ENCODE results near the gene RREB1.

Gene RREB1

GRCh38 chr6:7124114-7124513 lies 16.4 kb downstream of the RREB1 start:
- 92 to 94% methylated on average over 4 of the region's 4 CpGs for WGBS, 2 experiments
- Histone ChIP-seq H3K27ac (ENCODE audit: insufficient read depth, low read depth, low read length, poor library complexity, severe bottlenecking) (no peak overlapping the region), H3K9me3 (ENCODE audit: control insufficient read depth, low read length) (no peaks in the 10 kb centered on the region), H3K4me1 (ENCODE audit: control insufficient read depth, insufficient read depth, low read length) (peaks cover 11% of the 10 kb centered on the region), H3K4me3 (ENCODE audit: insufficient read depth, low read depth, low read length) (no peak overlapping the region), H3K36me3 (ENCODE audit: control insufficient read depth, insufficient read depth, low read length) (no peaks in the 10 kb centered on the region), H3K27me3 (ENCODE audit: control insufficient read depth, insufficient read depth, low read length, poor library complexity, severe bottlenecking) (no peaks in the 10 kb centered on the region)

GRCh38 chr6:7124636-7125035 lies 16.9 kb downstream of the RREB1 start:
- 48 to 57% methylated on average over 2 of the region's 2 CpGs for WGBS, 2 experiments
- Histone ChIP-seq H3K9me3 (ENCODE audit: control insufficient read depth, low read length) (no peaks in the 10 kb centered on the region), H3K4me3 (ENCODE audit: insufficient read depth, low read depth, low read length) (no peak overlapping the region), H3K27ac (ENCODE audit: insufficient read depth, low read depth, low read length, poor library complexity, severe bottlenecking) (no peak overlapping the region), H3K27me3 (ENCODE audit: control insufficient read depth, insufficient read depth, low read length, poor library complexity, severe bottlenecking) (no peaks in the 10 kb centered on the region), H3K4me1 (ENCODE audit: control insufficient read depth, insufficient read depth, low read length) (peaks cover 11% of the 10 kb centered on the region), H3K36me3 (ENCODE audit: control insufficient read depth, insufficient read depth, low read length) (no peaks in the 10 kb centered on the region)

- H3K4me1 ChIP-seq (ENCODE audit: control insufficient read depth, insufficient read depth, low read length): peaks cover 11% of the 10 kb centered on the region
- no peak overlapping the region for H3K27ac ChIP-seq (ENCODE audit: insufficient read depth, low read depth, low read length, poor library complexity, severe bottlenecking)
- no peaks in the 10 kb centered on the region for H3K9me3 ChIP-seq (ENCODE audit: control insufficient read depth, low read length)
- no peak overlapping the region for H3K4me3 ChIP-seq (ENCODE audit: insufficient read depth, low read depth, low read length)
- WGBS, 2 experiments: 95 to 98% methylated on average over 1 of the region's 1 CpG
- H3K27me3 ChIP-seq (ENCODE audit: control insufficient read depth, insufficient read depth, low read length, poor library complexity, severe bottlenecking): no peaks in the 10 kb centered on the region
- no peaks in the 10 kb centered on the region for H3K36me3 ChIP-seq (ENCODE audit: control insufficient read depth, insufficient read depth, low read length)
These were observed 17.5 kb downstream of the RREB1 start for GRCh38 chr6:7125290-7125689.

- no peak overlapping the region for H3K4me3 ChIP-seq (ENCODE audit: insufficient read depth, low read depth, low read length)
- no peaks in the 10 kb centered on the region for H3K36me3 ChIP-seq (ENCODE audit: control insufficient read depth, insufficient read depth, low read length)
- H3K27ac ChIP-seq (ENCODE audit: insufficient read depth, low read depth, low read length, poor library complexity, severe bottlenecking): no peak overlapping the region
- 92 to 95% methylated on average over 4 of the region's 4 CpGs for WGBS, 2 experiments
- H3K27me3 ChIP-seq (ENCODE audit: control insufficient read depth, insufficient read depth, low read length, poor library complexity, severe bottlenecking): no peaks in the 10 kb centered on the region
- no peaks in the 10 kb centered on the region for H3K9me3 ChIP-seq (ENCODE audit: control insufficient read depth, low read length)
- peaks cover 11% of the 10 kb centered on the region for H3K4me1 ChIP-seq (ENCODE audit: control insufficient read depth, insufficient read depth, low read length)
These were observed 19.0 kb downstream of the RREB1 start for GRCh38 chr6:7126754-7127153.

GRCh38 chr6:7127680-7128079 lies 19.9 kb downstream of the RREB1 start:
- Histone ChIP-seq H3K27me3 (ENCODE audit: control insufficient read depth, insufficient read depth, low read length, poor library complexity, severe bottlenecking) (no peaks in the 10 kb centered on the region), H3K27ac (ENCODE audit: insufficient read depth, low read depth, low read length, poor library complexity, severe bottlenecking) (no peak overlapping the region), H3K4me1 (ENCODE audit: control insufficient read depth, insufficient read depth, low read length) (peaks cover 11% of the 10 kb centered on the region), H3K36me3 (ENCODE audit: control insufficient read depth, insufficient read depth, low read length) (no peaks in the 10 kb centered on the region), H3K4me3 (ENCODE audit: insufficient read depth, low read depth, low read length) (no peak overlapping the region), H3K9me3 (ENCODE audit: control insufficient read depth, low read length) (no peaks in the 10 kb centered on the region)
- WGBS, 2 experiments: 90 to 91% methylated on average over 5 of the region's 5 CpGs

- H3K4me3 ChIP-seq (ENCODE audit: insufficient read depth, low read depth, low read length): no peak overlapping the region
- no peaks in the 10 kb centered on the region for H3K27me3 ChIP-seq (ENCODE audit: control insufficient read depth, insufficient read depth, low read length, poor library complexity, severe bottlenecking)
- H3K36me3 ChIP-seq (ENCODE audit: control insufficient read depth, insufficient read depth, low read length): no peaks in the 10 kb centered on the region
- 94% methylated on average over 6 of the region's 6 CpGs for WGBS, 2 experiments
- H3K27ac ChIP-seq (ENCODE audit: insufficient read depth, low read depth, low read length, poor library complexity, severe bottlenecking): no peak overlapping the region
- H3K9me3 ChIP-seq (ENCODE audit: control insufficient read depth, low read length): no peaks in the 10 kb centered on the region
- peaks cover 8% of the 10 kb centered on the region for H3K4me1 ChIP-seq (ENCODE audit: control insufficient read depth, insufficient read depth, low read length)
These were observed 21.6 kb downstream of the RREB1 start for GRCh38 chr6:7129360-7129759.

GRCh38 chr6:7129784-7130569 lies 22.2 kb downstream of the RREB1 start:
- WGBS, 2 experiments: 93 to 95% methylated on average over 9 of the region's 9 CpGs
- H3K27me3 ChIP-seq (ENCODE audit: control insufficient read depth, insufficient read depth, low read length, poor library complexity, severe bottlenecking): no peaks in the 10 kb centered on the region
- H3K4me1 ChIP-seq (ENCODE audit: control insufficient read depth, insufficient read depth, low read length): peaks cover 2% of the 10 kb centered on the region
- no peak overlapping the region for H3K27ac ChIP-seq (ENCODE audit: insufficient read depth, low read depth, low read length, poor library complexity, severe bottlenecking)
- no peaks in the 10 kb centered on the region for H3K36me3 ChIP-seq (ENCODE audit: control insufficient read depth, insufficient read depth, low read length)
- no peak overlapping the region for H3K4me3 ChIP-seq (ENCODE audit: insufficient read depth, low read depth, low read length)
- H3K9me3 ChIP-seq (ENCODE audit: control insufficient read depth, low read length): no peaks in the 10 kb centered on the region

GRCh38 chr6:7131390-7131789 lies 23.6 kb downstream of the RREB1 start:
- no peaks in the 10 kb centered on the region for H3K4me1 ChIP-seq (ENCODE audit: control insufficient read depth, insufficient read depth, low read length)
- H3K27me3 ChIP-seq (ENCODE audit: control insufficient read depth, insufficient read depth, low read length, poor library complexity, severe bottlenecking): no peaks in the 10 kb centered on the region
- no peak overlapping the region for H3K4me3 ChIP-seq (ENCODE audit: insufficient read depth, low read depth, low read length)
- no peaks in the 10 kb centered on the region for H3K36me3 ChIP-seq (ENCODE audit: control insufficient read depth, insufficient read depth, low read length)
- WGBS, 2 experiments: 92 to 93% methylated on average over 3 of the region's 3 CpGs
- no peaks in the 10 kb centered on the region for H3K9me3 ChIP-seq (ENCODE audit: control insufficient read depth, low read length)
- no peak overlapping the region for H3K27ac ChIP-seq (ENCODE audit: insufficient read depth, low read depth, low read length, poor library complexity, severe bottlenecking)

- WGBS, 2 experiments: 96% methylated on average over 7 to 8 of the region's 8 CpGs
- no peaks in the 10 kb centered on the region for H3K9me3 ChIP-seq (ENCODE audit: control insufficient read depth, low read length)
- no peak overlapping the region for H3K27ac ChIP-seq (ENCODE audit: insufficient read depth, low read depth, low read length, poor library complexity, severe bottlenecking)
These were observed 24.8 kb downstream of the RREB1 start for GRCh38 chr6:7132398-7133035.

GRCh38 chr6:7134999-7135745 lies 27.4 kb downstream of the RREB1 start:
- WGBS, 2 experiments: 82 to 83% methylated on average over 3 to 4 of the region's 4 CpGs

More at GRCh38 chr6:7132398-7133035, 24.8 kb downstream of the RREB1 start:
- no peaks in the 10 kb centered on the region for H3K27me3 ChIP-seq (ENCODE audit: control insufficient read depth, insufficient read depth, low read length, poor library complexity, severe bottlenecking)
- H3K36me3 ChIP-seq (ENCODE audit: control insufficient read depth, insufficient read depth, low read length): no peaks in the 10 kb centered on the region
- H3K4me1 ChIP-seq (ENCODE audit: control insufficient read depth, insufficient read depth, low read length): peaks cover 7% of the 10 kb centered on the region
- H3K4me3 ChIP-seq (ENCODE audit: insufficient read depth, low read depth, low read length): no peak overlapping the region

More at GRCh38 chr6:7134999-7135745, 27.4 kb downstream of the RREB1 start:
- Histone ChIP-seq H3K4me3 (ENCODE audit: insufficient read depth, low read depth, low read length) (no peak overlapping the region), H3K9me3 (ENCODE audit: control insufficient read depth, low read length) (no peaks in the 10 kb centered on the region), H3K4me1 (ENCODE audit: control insufficient read depth, insufficient read depth, low read length) (peaks cover 13% of the 10 kb centered on the region), H3K27me3 (ENCODE audit: control insufficient read depth, insufficient read depth, low read length, poor library complexity, severe bottlenecking) (no peaks in the 10 kb centered on the region), H3K27ac (ENCODE audit: insufficient read depth, low read depth, low read length, poor library complexity, severe bottlenecking) (no peak overlapping the region), H3K36me3 (ENCODE audit: control insufficient read depth, insufficient read depth, low read length) (no peaks in the 10 kb centered on the region)

All from ectodermal cell (in vitro differentiated cells).